Dermis microvascular lymphatic vessel endothelial cell (primary cell): ENCODE results near the gene MFAP2. TPM values are rescaled to one million over a fixed set of nuclear protein-coding genes. Genes with fewer than 3 reads are reported as not detected.
"Not testable (repeated sequence)": the region's sequence is repeated elsewhere in the genome, so short reads cannot be mapped to it uniquely, and the experiment has no call there.

ENCODE experiments used
- DNase-seq, 2 donors: peaks; one replicate each; pipeline versions ENCODE4 v3.0.0 to v3.0.0-alpha.2; 2010; ENCODE audit warnings: low read depth in 2 of 2
- total RNA-seq: library from RNA; depleted of rRNA; stranded (reverse); fragments of >200 nt; gene quantifications from 2 replicates; pipeline ENCODE4 v1.2.1, GENCODE V29; 2014

MFAP2 gene
- total RNA-seq, 1 donor from 2014 or later, result 8.9 TPM

- DNase-seq, result not testable (repeated sequence)
Observed at GRCh38 chr1:16929146-16930041, 51.0 kb downstream of the MFAP2 start.

GRCh38 chr1:16927711-16928485 lies 52.5 kb downstream of the MFAP2 start:
- DNase-seq, result no peak

GRCh38 chr1:16927256-16927655 lies 53.2 kb downstream of the MFAP2 start:
- DNase-seq, result no peak

GRCh38 chr1:16926491-16927073 lies 53.8 kb downstream of the MFAP2 start:
- no peak for DNase-seq

DNA sequence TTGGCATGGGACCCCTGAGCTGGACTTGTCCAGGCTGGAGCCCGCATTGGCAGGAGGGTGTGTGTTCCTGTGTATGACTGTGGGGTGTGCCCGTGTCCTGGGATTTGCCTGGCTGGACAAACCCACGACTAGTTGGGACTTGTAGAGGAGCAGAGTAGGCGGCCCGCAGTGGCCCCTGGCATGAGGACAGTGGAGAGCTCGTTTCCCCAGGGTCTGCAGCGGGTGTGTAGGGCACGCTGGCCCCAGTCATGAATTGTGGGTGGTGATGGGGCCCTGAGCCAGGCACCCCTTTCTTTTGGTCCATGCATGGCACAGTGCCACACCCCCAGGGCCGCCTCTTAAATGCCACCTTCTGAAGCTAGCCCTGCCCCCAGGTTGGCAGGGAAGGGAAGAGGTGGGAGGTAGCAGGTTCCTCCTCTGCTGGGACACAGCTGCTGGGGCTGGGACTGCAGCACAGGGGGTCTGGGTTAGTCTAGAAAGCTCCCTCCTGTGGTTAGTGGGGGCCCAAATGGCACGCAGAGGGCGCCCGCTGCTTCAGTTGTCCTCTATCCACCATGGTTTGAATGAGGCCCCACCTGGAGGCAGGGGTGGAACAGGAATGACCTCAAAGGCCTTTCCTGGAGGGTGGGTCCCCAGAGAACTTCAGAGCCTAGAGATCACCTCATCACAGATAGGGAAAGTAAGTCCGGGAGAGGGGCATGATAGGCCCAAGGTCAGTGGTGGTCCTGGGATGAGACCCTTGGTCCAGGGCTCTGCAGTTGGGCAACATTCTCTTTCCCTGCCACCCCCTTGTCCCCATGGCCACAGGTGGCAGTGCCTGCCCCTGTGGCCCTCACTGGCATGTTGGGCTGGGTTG lies 54.6 kb downstream of the MFAP2 start:
- no peak for DNase-seq

- DNase-seq, result no peak
Observed at GRCh38 chr1:16924919-16925477, 55.4 kb downstream of the MFAP2 start.

Other genes starting within 250 kb of the MFAP2 start
- gene RNU1-4, start 240.1 kb downstream of the MFAP2 start, total RNA-seq, result under 0.01 TPM in 2 replicates
- under 0.01 TPM in 2 replicates for gene RNU1-2, start 84.6 kb downstream of the MFAP2 start, total RNA-seq
- gene CROCC, start 58.7 kb downstream of the MFAP2 start, total RNA-seq, result 11.4 and 14.2 TPM in 2 replicates
- 25.0 and 55.6 TPM in 2 replicates for gene ATP13A2, start 31.3 kb upstream of the MFAP2 start, total RNA-seq
- gene SDHB, start 73.4 kb upstream of the MFAP2 start, total RNA-seq, result 134 and 143 TPM in 2 replicates
- under 0.01 TPM in 2 replicates for gene PADI2, start 138.8 kb upstream of the MFAP2 start, total RNA-seq
- gene PADI1, start 224.5 kb upstream of the MFAP2 start, total RNA-seq, result under 0.01 and 0.13 TPM in 2 replicates